K562 (cell line): ENCODE results near the gene SAMD8. TPM values are rescaled to one million over a fixed set of nuclear protein-coding genes. Genes with fewer than 3 reads are reported as not detected.

Experiments
- ATAC-seq: fragments of 200-7000 bp; cut with Tn5 transposase; 3 replicates; pipeline ENCODE4 v1.9.1; 2020; ENCODE audit warnings: moderate library complexity
- BruUV-seq: library from RNA; stranded (reverse); fragments of 400-500 nt; replicated peaks from 2 replicates; lab custom pipeline; 2021; lab: Mats Ljungman, UMichigan
- CTCF ChIA-PET: fragments of 300-600 bp; formaldehyde crosslinking; extraction: SDS; loops from one replicate; lab custom pipeline; 2021; ENCODE audit warnings: low intra/inter-chr PET ratio; lab: Yijun Ruan, JAX
- POLR2A ChIA-PET: fragments of 300-600, 350-650 bp; sonication (Branson Sonifier 250); formaldehyde crosslinking; extraction: SDS; loops from one replicate; lab custom pipeline; 2021; ENCODE audit warnings: antibody characterized with exemption, inconsistent platforms; lab: Yijun Ruan, JAX
- DNase-seq, 4 experiments: peaks; one replicate each; pipeline versions ENCODE4 v3.0.0 to v3.0.0-alpha.2; 2011 to 2018; ENCODE audit warnings: low spot score in 3 of 4, mixed read lengths in 3 of 4; ENCODE audit errors: extremely low read depth in 1 of 4
- FAIRE-seq: peaks from 2 replicates; lab custom pipeline; 2011; peaks lifted over from hg19 to GRCh38; lab: Jason Lieb, UNC
- H2AFZ ChIP-seq: 2 replicates; pipeline ENCODE4 v1.6.0; 2011; ENCODE audit warnings: low read depth, low read length, control low read depth, inconsistent platforms
- H3K27ac ChIP-seq: fragments of 200-600 bp; 3 replicates; pipeline ENCODE4 v1.8.0; 2011; ENCODE audit warnings: low read depth, mild to moderate bottlenecking, control low read depth, inconsistent platforms, low read length, moderate library complexity, mixed read lengths; ENCODE audit errors: extremely low read depth
- H3K27me3 ChIP-seq, 2 experiments: fragments of 300-600 bp in 1 of 2; 2 replicates in 1 of 2; 3 replicates in 1 of 2; pipeline versions ENCODE4 v1.6.0 to v1.8.0; 2011; ENCODE audit warnings: inconsistent platforms in 2 of 2, low read length in 2 of 2, mild to moderate bottlenecking in 1 of 2, mixed read lengths in 1 of 2, moderate library complexity in 1 of 2; ENCODE audit not compliant: control insufficient read depth in 2 of 2, insufficient read depth in 2 of 2
- H3K36me3 ChIP-seq: fragments of 300-600 bp; 3 replicates; pipeline ENCODE4 v1.8.0; 2011; ENCODE audit warnings: mild to moderate bottlenecking, low read length, inconsistent platforms; ENCODE audit not compliant: control insufficient read depth, insufficient read depth
- H3K4me1 ChIP-seq, 2 experiments: fragments of 200-600 bp in 1 of 2; replicated peaks in 1 of 2; 2 replicates in 1 of 2; 3 replicates in 1 of 2; pipeline versions ENCODE4 v1.5.1 to v1.8.0; 2011; ENCODE audit warnings: inconsistent platforms in 2 of 2, low read length in 2 of 2, mild to moderate bottlenecking in 1 of 2, mixed read lengths in 1 of 2, moderate library complexity in 1 of 2; ENCODE audit not compliant: control insufficient read depth in 2 of 2, insufficient read depth in 2 of 2
- H3K4me2 ChIP-seq: 2 replicates; pipeline ENCODE4 v1.6.1; 2011; ENCODE audit warnings: low read length, control low read depth, inconsistent platforms, mixed read lengths; ENCODE audit not compliant: insufficient read depth
- H3K4me3 ChIP-seq: fragments of 200-600 bp; sonication (generic), shearing (Covaris generic); 2 replicates; pipeline ENCODE4 v1.5.1; 2016; ENCODE audit warnings: control low read depth, inconsistent platforms
- H3K79me2 ChIP-seq: fragments of 200-600 bp; 3 replicates; pipeline ENCODE4 v1.8.0; 2011; ENCODE audit warnings: low read length, inconsistent platforms; ENCODE audit not compliant: control insufficient read depth, insufficient read depth
- H3K9ac ChIP-seq, 2 experiments: 2 replicates each; pipeline versions ENCODE4 v1.6.0 to v1.6.1; 2011; ENCODE audit warnings: low read depth in 2 of 2, low read length in 2 of 2, control low read depth in 1 of 2, inconsistent platforms in 1 of 2, mild to moderate bottlenecking in 1 of 2, mixed read lengths in 1 of 2; ENCODE audit not compliant: insufficient read depth in 1 of 2
- H3K9me1 ChIP-seq: one replicate; pipeline ENCODE4 v1.6.0; 2011; ENCODE audit warnings: inconsistent platforms, mild to moderate bottlenecking, low read length, moderate library complexity; ENCODE audit not compliant: control insufficient read depth, insufficient read depth
- H3K9me3 ChIP-seq: replicated peaks from 2 replicates; pipeline ENCODE4 v1.5.1; 2011; ENCODE audit warnings: low read depth, low read length, inconsistent platforms; ENCODE audit not compliant: control insufficient read depth, insufficient read depth
- H4K20me1 ChIP-seq: replicated peaks from 2 replicates; pipeline ENCODE4 v1.6.1; 2011; ENCODE audit warnings: low read length, inconsistent platforms, mixed read lengths; ENCODE audit not compliant: control insufficient read depth, insufficient read depth
- ZC3H8 ChIP-seq: fragments of 450-650 bp; IDR thresholded peaks from 2 replicates; pipeline ENCODE4 v1.6.1; 2017
- WGBS: fragments of 100-300 bp; shearing (Covaris generic); methylation state at CpG from one replicate; pipeline ENCODE4 v1.1.6; 2016; ENCODE audit warnings: low coverage, mixed read lengths; ENCODE audit not compliant: insufficient coverage; ENCODE audit errors: missing lambda C conversion rate; 5-methylcytosine and 5-hydroxymethylcytosine counted together
- in situ Hi-C: fragments of 300-500 bp; cut with MboI; formaldehyde crosslinking; loops from 4 replicates; pipeline ENCODE4 v1.15.0; 2018; ENCODE audit warnings: inconsistent platforms, mixed read lengths
- intact Hi-C: fragments of 100-400 bp; cut with micrococcal nuclease; formaldehyde crosslinking; loops from 2 replicates; pipeline ENCODE4 v1.14.2; 2022
- polyA plus RNA-seq, 8 experiments: library from polyadenylated mRNA; depleted of rRNA in 4 of 8; stranded (reverse) in 5 of 8; unstranded in 3 of 8; fragments of >200 nt; fragmentation: Nextera tagmentation in 2 of 8; fragmentation: Illumina TruSeq in 1 of 8; extraction: Ambion mirVana in 2 of 8; extraction: Trizol in 1 of 8; gene quantifications; 2 replicates each; pipeline versions ENCODE4 v1.2.1 to v1.2.3, GENCODE V29; 2011 to 2014; ENCODE audit warnings: inconsistent platforms in 1 of 8, missing spikeins in 1 of 8
- total RNA-seq, 7 experiments: library from RNA; depleted of rRNA in 6 of 7; stranded (reverse); fragments of >200 nt in 6 of 7; fragmentation: Illumina TruSeq in 2 of 7; extraction: Trizol in 2 of 7; gene quantifications; 2 replicates each; pipeline versions ENCODE4 v1.2.1 to v1.2.3, GENCODE V29; 2011 to 2021; ENCODE audit warnings: low replicate concordance in 1 of 7
- TF ChIP-seq, protein P1 (sequence below), 2 experiments: IDR thresholded peaks in 1 of 2; conservative IDR thresholded peaks in 1 of 2; 2 replicates each; pipeline ENCODE4 v1.6.1; 2016; ENCODE audit warnings: low read depth in 2 of 2, mild to moderate bottlenecking in 1 of 2, missing compliant biosample characterization in 1 of 2, missing genetic modification characterization in 1 of 2, moderate library complexity in 1 of 2

Gene SAMD8
- total and polyA plus RNA-seq, 9 of the 15 experiments (the other 6 are each of a cell fraction or from before 2014, with no cell fraction given), result 2.7 to 16.1 (median 6.2) TPM

DNA sequence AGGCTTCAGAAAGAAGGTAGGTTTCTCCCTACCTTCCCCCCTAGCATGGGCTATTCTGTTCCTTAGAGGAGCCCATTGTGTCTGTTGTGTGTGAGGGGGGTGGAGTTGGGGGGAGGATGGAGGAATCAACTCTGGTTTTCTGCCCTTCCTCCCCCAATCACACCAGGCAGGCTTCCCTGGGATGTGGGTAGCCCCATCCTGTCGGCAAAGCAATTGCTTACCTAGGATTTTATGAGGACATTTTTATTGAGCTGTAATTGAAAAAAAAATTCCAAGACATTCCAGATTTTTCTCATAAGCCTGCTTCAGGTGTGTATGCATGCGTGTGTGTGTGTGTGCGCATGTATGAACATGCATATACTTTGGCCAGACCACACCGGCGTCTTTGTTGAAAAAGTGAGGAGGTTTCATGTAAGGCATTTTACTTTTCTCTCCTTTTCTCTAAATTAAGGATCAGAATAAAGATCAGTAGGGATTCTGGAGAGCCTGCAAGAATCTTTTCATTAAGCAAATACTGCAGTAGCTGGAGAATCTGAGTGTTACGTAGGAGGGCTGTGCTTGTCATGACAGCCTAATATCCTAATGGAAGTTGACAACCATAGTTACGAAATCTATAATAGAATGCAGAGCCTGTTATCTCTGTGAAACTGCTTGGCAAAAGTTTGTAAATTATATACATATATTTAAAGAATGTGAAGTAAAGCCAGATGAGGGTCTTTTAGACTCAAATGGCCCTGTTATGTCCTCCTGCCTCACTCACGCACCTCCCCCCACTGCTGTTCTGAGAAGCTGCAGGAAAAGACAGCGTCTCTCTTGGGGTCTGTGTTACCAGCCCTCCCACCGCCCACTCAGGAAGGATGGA is 27.3 kb upstream of the SAMD8 start:
- no peaks in the 10 kb centered on the region for H4K20me1 ChIP-seq

More for the DNA sequence above, 27.3 kb upstream of the SAMD8 start:
- H3K36me3 ChIP-seq, result no peaks in the 10 kb centered on the region
- no TSS peak for BruUV-seq
- WGBS, result 49% methylated on average over 10 of the region's 10 CpGs
- peak overlapping the region; percentile 14; the same call in 1 of the 2 replicates for H3K4me2 ChIP-seq
- H3K9me3 ChIP-seq, result no peaks in the 10 kb centered on the region
- POLR2A ChIA-PET, result interaction anchor here (0.7 to 1.2 kb wide), 2 partner anchors 14 to 25 kb away, joined by 3 to 7 read pairs; a partner anchor contains a TSS
- H3K9ac ChIP-seq, result no peak overlapping the region
- no peak overlapping the region for H3K27ac ChIP-seq
- intact Hi-C loops, result no loop called here
- H3K4me3 ChIP-seq, result no peak overlapping the region
- in situ Hi-C loops, result loop anchor here (10.0 kb wide), 1 partner anchor 1239 kb away; no protein-coding TSS in a partner anchor
- no peaks in the 10 kb centered on the region for H3K9me1 ChIP-seq
- no peaks in the 10 kb centered on the region for H3K79me2 ChIP-seq
- ATAC-seq, result no peak
- no peak for TF ChIP-seq ZC3H8
- TF ChIP-seq, protein P1, sequence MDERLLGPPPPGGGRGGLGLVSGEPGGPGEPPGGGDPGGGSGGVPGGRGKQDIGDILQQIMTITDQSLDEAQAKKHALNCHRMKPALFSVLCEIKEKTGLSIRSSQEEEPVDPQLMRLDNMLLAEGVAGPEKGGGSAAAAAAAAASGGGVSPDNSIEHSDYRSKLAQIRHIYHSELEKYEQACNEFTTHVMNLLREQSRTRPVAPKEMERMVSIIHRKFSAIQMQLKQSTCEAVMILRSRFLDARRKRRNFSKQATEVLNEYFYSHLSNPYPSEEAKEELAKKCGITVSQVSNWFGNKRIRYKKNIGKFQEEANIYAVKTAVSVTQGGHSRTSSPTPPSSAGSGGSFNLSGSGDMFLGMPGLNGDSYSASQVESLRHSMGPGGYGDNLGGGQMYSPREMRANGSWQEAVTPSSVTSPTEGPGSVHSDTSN (CRISPR knock-in tag; IDR thresholded peaks at IDR 0.05; ENCODE audit: low read depth), result no peak
- TF ChIP-seq, protein P1 (tag; conservative IDR thresholded peaks at IDR 0.05; ENCODE audit: low read depth), result 0 out of 2 replicates have a peak, but pooled peaks have one; percentile 10
- TF ChIP-seq, all 486 proteins: peak for 1
- FAIRE-seq (no peak), DNase-seq (no peak)
- H3K27me3 ChIP-seq, result no peaks in the 10 kb centered on the region; a peak in 1 of 5 replicates
- peaks cover 13 to 14% of the 10 kb centered on the region in 2 experiments; a peak in 4 of 5 replicates for H3K4me1 ChIP-seq
- CTCF ChIA-PET, result no interaction called here
- H2AFZ ChIP-seq, result peak overlapping the region; percentile 63
